ENCODE measurements around the gene GPR135. TPM values are rescaled to one million over a fixed set of nuclear protein-coding genes. Genes with fewer than 3 reads are reported as not detected.

GPR135 gene
- total and polyA plus RNA-seq, 10 of the 15 experiments (the other 5 are each of a cell fraction or from before 2014, with no cell fraction given), result 0.11 to 1.1 (median 0.86) TPM

DNA sequence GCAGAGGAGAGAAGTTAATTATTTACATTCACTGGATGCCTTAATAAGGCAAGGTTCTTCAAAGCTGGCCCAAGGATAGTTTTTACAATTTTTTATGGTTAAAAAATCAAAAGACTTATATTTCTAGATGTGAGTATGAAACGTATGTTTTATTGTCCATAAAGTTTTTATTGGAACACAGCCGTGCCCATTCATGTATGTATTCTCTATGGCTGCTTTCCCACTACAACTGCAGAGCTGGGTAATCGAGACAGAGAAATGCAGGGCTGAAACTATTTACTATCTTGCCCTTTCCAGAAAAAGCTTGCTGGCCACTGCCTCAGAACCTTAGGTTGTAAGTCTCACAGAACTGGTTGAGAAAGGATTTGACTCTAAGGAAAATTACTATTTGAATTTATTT, 35.6 kb upstream of the GPR135 start:
- no peak for FAIRE-seq
- RAD21 ChIA-PET (ENCODE audit: unreplicated experiment), result interaction anchor here (0.6 to 1.3 kb wide), 2 partner anchors 16 to 83 kb away, joined by 3 read pairs; partner anchors contain the start of genes JKAMP and L3HYPDH
- TF ChIP-seq, protein P1, sequence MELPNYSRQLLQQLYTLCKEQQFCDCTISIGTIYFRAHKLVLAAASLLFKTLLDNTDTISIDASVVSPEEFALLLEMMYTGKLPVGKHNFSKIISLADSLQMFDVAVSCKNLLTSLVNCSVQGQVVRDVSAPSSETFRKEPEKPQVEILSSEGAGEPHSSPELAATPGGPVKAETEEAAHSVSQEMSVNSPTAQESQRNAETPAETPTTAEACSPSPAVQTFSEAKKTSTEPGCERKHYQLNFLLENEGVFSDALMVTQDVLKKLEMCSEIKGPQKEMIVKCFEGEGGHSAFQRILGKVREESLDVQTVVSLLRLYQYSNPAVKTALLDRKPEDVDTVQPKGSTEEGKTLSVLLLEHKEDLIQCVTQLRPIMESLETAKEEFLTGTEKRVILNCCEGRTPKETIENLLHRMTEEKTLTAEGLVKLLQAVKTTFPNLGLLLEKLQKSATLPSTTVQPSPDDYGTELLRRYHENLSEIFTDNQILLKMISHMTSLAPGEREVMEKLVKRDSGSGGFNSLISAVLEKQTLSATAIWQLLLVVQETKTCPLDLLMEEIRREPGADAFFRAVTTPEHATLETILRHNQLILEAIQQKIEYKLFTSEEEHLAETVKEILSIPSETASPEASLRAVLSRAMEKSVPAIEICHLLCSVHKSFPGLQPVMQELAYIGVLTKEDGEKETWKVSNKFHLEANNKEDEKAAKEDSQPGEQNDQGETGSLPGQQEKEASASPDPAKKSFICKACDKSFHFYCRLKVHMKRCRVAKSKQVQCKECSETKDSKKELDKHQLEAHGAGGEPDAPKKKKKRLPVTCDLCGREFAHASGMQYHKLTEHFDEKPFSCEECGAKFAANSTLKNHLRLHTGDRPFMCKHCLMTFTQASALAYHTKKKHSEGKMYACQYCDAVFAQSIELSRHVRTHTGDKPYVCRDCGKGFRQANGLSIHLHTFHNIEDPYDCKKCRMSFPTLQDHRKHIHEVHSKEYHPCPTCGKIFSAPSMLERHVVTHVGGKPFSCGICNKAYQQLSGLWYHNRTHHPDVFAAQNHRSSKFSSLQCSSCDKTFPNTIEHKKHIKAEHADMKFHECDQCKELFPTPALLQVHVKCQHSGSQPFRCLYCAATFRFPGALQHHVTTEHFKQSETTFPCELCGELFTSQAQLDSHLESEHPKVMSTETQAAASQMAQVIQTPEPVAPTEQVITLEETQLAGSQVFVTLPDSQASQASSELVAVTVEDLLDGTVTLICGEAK (IDR thresholded peaks at IDR 0.05; ENCODE audit: borderline replicate concordance), result no peak; the same call in 1 of the 2 replicates
- TF ChIP-seq MTA2 (IDR thresholded peaks at IDR 0.05; ENCODE audit: low read depth) (no peak), ZBED1 (IDR thresholded peaks at IDR 0.05; ENCODE audit: borderline replicate concordance) (no peak), CBX5 (IDR thresholded peaks at IDR 0.05; ENCODE audit: low read depth) (no peak), IKZF2 (IDR thresholded peaks at IDR 0.05) (no peak), GATAD2B (conservative IDR thresholded peaks at IDR 0.05; ENCODE audit: low read depth) (no peak), RFX5 (IDR thresholded peaks at IDR 0.05; ENCODE audit: low read depth, low read length) (no peak), IKZF1 (conservative IDR thresholded peaks at IDR 0.05) (no peak), ZNF24 (IDR thresholded peaks at IDR 0.05) (no peak), KAT2A (conservative IDR thresholded peaks at IDR 0.05; ENCODE audit: control insufficient read depth, low read depth, low read length) (no peak), POLR2AphosphoS2 (IDR thresholded peaks at IDR 0.05; ENCODE audit: low read depth, low read length) (no peak), CREM (IDR thresholded peaks at IDR 0.05; ENCODE audit: low read depth) (no peak)
- TF ChIP-seq, protein P2, sequence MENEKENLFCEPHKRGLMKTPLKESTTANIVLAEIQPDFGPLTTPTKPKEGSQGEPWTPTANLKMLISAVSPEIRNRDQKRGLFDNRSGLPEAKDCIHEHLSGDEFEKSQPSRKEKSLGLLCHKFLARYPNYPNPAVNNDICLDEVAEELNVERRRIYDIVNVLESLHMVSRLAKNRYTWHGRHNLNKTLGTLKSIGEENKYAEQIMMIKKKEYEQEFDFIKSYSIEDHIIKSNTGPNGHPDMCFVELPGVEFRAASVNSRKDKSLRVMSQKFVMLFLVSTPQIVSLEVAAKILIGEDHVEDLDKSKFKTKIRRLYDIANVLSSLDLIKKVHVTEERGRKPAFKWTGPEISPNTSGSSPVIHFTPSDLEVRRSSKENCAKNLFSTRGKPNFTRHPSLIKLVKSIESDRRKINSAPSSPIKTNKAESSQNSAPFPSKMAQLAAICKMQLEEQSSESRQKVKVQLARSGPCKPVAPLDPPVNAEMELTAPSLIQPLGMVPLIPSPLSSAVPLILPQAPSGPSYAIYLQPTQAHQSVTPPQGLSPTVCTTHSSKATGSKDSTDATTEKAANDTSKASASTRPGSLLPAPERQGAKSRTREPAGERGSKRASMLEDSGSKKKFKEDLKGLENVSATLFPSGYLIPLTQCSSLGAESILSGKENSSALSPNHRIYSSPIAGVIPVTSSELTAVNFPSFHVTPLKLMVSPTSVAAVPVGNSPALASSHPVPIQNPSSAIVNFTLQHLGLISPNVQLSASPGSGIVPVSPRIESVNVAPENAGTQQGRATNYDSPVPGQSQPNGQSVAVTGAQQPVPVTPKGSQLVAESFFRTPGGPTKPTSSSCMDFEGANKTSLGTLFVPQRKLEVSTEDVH (IDR thresholded peaks at IDR 0.05; ENCODE audit: low read depth, partially characterized antibody), result no peak
- TF ChIP-seq, protein P3, sequence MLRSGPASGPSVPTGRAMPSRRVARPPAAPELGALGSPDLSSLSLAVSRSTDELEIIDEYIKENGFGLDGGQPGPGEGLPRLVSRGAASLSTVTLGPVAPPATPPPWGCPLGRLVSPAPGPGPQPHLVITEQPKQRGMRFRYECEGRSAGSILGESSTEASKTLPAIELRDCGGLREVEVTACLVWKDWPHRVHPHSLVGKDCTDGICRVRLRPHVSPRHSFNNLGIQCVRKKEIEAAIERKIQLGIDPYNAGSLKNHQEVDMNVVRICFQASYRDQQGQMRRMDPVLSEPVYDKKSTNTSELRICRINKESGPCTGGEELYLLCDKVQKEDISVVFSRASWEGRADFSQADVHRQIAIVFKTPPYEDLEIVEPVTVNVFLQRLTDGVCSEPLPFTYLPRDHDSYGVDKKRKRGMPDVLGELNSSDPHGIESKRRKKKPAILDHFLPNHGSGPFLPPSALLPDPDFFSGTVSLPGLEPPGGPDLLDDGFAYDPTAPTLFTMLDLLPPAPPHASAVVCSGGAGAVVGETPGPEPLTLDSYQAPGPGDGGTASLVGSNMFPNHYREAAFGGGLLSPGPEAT (IDR thresholded peaks at IDR 0.05; ENCODE audit: low read depth), result no peak
- TF ChIP-seq, protein P4, sequence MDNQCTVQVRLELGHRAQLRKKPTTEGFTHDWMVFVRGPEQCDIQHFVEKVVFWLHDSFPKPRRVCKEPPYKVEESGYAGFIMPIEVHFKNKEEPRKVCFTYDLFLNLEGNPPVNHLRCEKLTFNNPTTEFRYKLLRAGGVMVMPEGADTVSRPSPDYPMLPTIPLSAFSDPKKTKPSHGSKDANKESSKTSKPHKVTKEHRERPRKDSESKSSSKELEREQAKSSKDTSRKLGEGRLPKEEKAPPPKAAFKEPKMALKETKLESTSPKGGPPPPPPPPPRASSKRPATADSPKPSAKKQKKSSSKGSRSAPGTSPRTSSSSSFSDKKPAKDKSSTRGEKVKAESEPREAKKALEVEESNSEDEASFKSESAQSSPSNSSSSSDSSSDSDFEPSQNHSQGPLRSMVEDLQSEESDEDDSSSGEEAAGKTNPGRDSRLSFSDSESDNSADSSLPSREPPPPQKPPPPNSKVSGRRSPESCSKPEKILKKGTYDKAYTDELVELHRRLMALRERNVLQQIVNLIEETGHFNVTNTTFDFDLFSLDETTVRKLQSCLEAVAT (IDR thresholded peaks at IDR 0.05), result no peak

More for the DNA sequence above, 35.6 kb upstream of the GPR135 start:
- no peak overlapping the region for H3K4me2 ChIP-seq (ENCODE audit: control insufficient read depth, insufficient read depth)
- in situ Hi-C loops (cut with MboI), result no loop called here
- SMC1A ChIA-PET (ENCODE audit: uncharacterized antibody, unreplicated experiment), result interaction anchor here (1.0 to 1.7 kb wide), 4 partner anchors 9 to 76 kb away, joined by 3 to 4 read pairs (median 3); partner anchors contain the start of gene CCDC175
- CTCF ChIA-PET, result interaction anchor here (0.8 to 1.9 kb wide), 3 partner anchors 17 to 683 kb away, joined by 3 to 7 read pairs (median 4); partner anchors contain the start of genes CCDC175 and L3HYPDH
- DNase-seq (ENCODE audit: low read depth, low spot score) (no peak), ATAC-seq (no peak)
- H3K4me3 ChIP-seq, result no peak overlapping the region
- no peak overlapping the region for H2AFZ ChIP-seq (ENCODE audit: control insufficient read depth, low read depth, low read length)
- H3K27ac ChIP-seq (ENCODE audit: control insufficient read depth, insufficient read depth), result no peak overlapping the region
- no peaks in the 10 kb centered on the region for H3K27me3 ChIP-seq (replicated peaks in 1 of 2; ENCODE audit: control insufficient read depth in 2 of 2, insufficient read depth in 2 of 2, low read length in 1 of 2)
- H3K9me3 ChIP-seq (replicated peaks; ENCODE audit: control insufficient read depth, insufficient read depth, low read length), result no peaks in the 10 kb centered on the region
- no peak overlapping the region for H3K9ac ChIP-seq (ENCODE audit: control insufficient read depth, insufficient read depth, low read length)
- H4K20me1 ChIP-seq (ENCODE audit: control insufficient read depth, insufficient read depth), result no peaks in the 10 kb centered on the region
- intact Hi-C loops (cut with micrococcal nuclease; ENCODE audit: unreplicated experiment), result no loop called here
- WGBS (ENCODE audit: insufficient coverage, insufficient replicate concordance, low lambda C conversion rate, missing lambda C conversion rate), result 92% methylated on average over 3 of the region's 3 CpGs
- no peaks in the 10 kb centered on the region for H3K79me2 ChIP-seq (ENCODE audit: control insufficient read depth, insufficient read depth, low read length)
- BruUV-seq (replicated peaks), result no TSS peak
- POLR2A ChIA-PET, result interaction anchor here (0.6 kb wide), 1 partner anchor 661 kb away, joined by 3 read pairs; no protein-coding TSS in a partner anchor
- peaks cover 0 to 23% of the 10 kb centered on the region in 2 experiments; a peak in 3 of 4 replicates for H3K36me3 ChIP-seq (ENCODE audit: control insufficient read depth in 2 of 2, insufficient read depth in 2 of 2, low read length in 1 of 2)
- no peaks in the 10 kb centered on the region for H3K4me1 ChIP-seq (ENCODE audit: control insufficient read depth, insufficient read depth, low read length)

Data from GM12878 (cell line).